ENCODE measurements around the gene VTN.

Gene VTN

GRCh38 chr17:28391401-28391800 lies 21.3 kb upstream of the VTN start:
- Histone ChIP-seq H3K36me3 (peaks cover 66 to 100% (median 85%) of the 10 kb centered on the region in 11 experiments), H3K4me1 (peaks cover 0 to 25% (median 6%) of the 10 kb centered on the region in 10 experiments; a peak in 10 of 20 replicates), H3K27ac (no peak overlapping the region), H3K4me2 (no peak overlapping the region), H3K9me3 (replicated peaks in 1 of 11) (no peaks in the 10 kb centered on the region), H3K9ac (no peak overlapping the region), H4K20me1 (no peaks in the 10 kb centered on the region; a peak in 3 of 22 replicates), H3K4me3 (no peak overlapping the region), H3K27me3 (no peaks in the 10 kb centered on the region)
- no peak for TF ChIP-seq Cebpa-rat (IDR thresholded peaks at IDR 0.05)

GRCh38 chr17:28390984-28391383 lies 20.9 kb upstream of the VTN start:
- no peak overlapping the region for H3K27ac ChIP-seq
- no peak overlapping the region for H3K4me3 ChIP-seq
- peaks cover 0 to 2% (median 0%) of the 10 kb centered on the region in 11 experiments; a peak in 4 of 22 replicates for H3K27me3 ChIP-seq
- no peak for TF ChIP-seq Cebpa-rat (IDR thresholded peaks at IDR 0.05)
- H3K9ac ChIP-seq: no peak overlapping the region
- H3K4me1 ChIP-seq: peaks cover 0 to 21% (median 4%) of the 10 kb centered on the region in 10 experiments; a peak in 10 of 20 replicates
- H3K36me3 ChIP-seq: peaks cover 63 to 100% (median 82%) of the 10 kb centered on the region in 11 experiments
- peaks cover 0 to 3% (median 0%) of the 10 kb centered on the region in 11 experiments; a peak in 4 of 22 replicates for H4K20me1 ChIP-seq
- H3K9me3 ChIP-seq (replicated peaks in 1 of 11): no peaks in the 10 kb centered on the region
- H3K4me2 ChIP-seq: no peak overlapping the region

- Histone ChIP-seq H3K4me3 (no peak overlapping the region), H3K9ac (no peak overlapping the region), H3K36me3 (peaks cover 59 to 98% (median 78%) of the 10 kb centered on the region in 11 experiments), H3K9me3 (replicated peaks in 1 of 11) (no peaks in the 10 kb centered on the region), H3K4me1 (peaks cover 0 to 20% (median 3%) of the 10 kb centered on the region in 10 experiments; a peak in 17 of 20 replicates), H3K27ac (no peak overlapping the region), H4K20me1 (peaks cover 0 to 6% (median 0%) of the 10 kb centered on the region in 11 experiments; a peak in 6 of 22 replicates), H3K27me3 (peaks cover 0 to 6% (median 3%) of the 10 kb centered on the region in 11 experiments; a peak in 13 of 22 replicates), H3K4me2 (no peak overlapping the region)
- no peak for TF ChIP-seq Cebpa-rat (IDR thresholded peaks at IDR 0.05)
These were observed 20.5 kb upstream of the VTN start for GRCh38 chr17:28390563-28390962.

- Histone ChIP-seq H3K9ac (no peak overlapping the region), H4K20me1 (peaks cover 0 to 10% (median 0%) of the 10 kb centered on the region in 11 experiments; a peak in 6 of 22 replicates), H3K4me1 (peaks cover 4 to 20% (median 7%) of the 10 kb centered on the region in 10 experiments; a peak in 19 of 20 replicates), H3K4me2 (no peak overlapping the region), H3K27me3 (peaks cover 0 to 11% (median 8%) of the 10 kb centered on the region in 11 experiments; a peak in 16 of 22 replicates), H3K9me3 (replicated peaks in 1 of 11) (no peaks in the 10 kb centered on the region), H3K36me3 (peaks cover 55 to 93% (median 74%) of the 10 kb centered on the region in 11 experiments), H3K4me3 (no peak overlapping the region), H3K27ac (no peak overlapping the region)
- no peak for TF ChIP-seq Cebpa-rat (IDR thresholded peaks at IDR 0.05)
These were observed 20.0 kb upstream of the VTN start for GRCh38 chr17:28390141-28390540.

GRCh38 chr17:28388106-28388505 lies 18.0 kb upstream of the VTN start:
- Histone ChIP-seq H3K27me3 (peaks cover 18 to 31% (median 27%) of the 10 kb centered on the region in 11 experiments), H3K9me3 (replicated peaks in 1 of 11) (no peaks in the 10 kb centered on the region), H3K36me3 (peaks cover 49 to 73% (median 57%) of the 10 kb centered on the region in 11 experiments), H3K27ac (no peak overlapping the region), H3K9ac (no peak overlapping the region), H4K20me1 (peaks cover 0 to 25% (median 4%) of the 10 kb centered on the region in 11 experiments; a peak in 6 of 22 replicates), H3K4me2 (no peak overlapping the region), H3K4me1 (peaks cover 17 to 24% (median 23%) of the 10 kb centered on the region in 10 experiments; a peak in 19 of 20 replicates), H3K4me3 (no peak overlapping the region)
- no peak for TF ChIP-seq Cebpa-rat (IDR thresholded peaks at IDR 0.05)

GRCh38 chr17:28386391-28386790 lies 16.3 kb upstream of the VTN start:
- Histone ChIP-seq H4K20me1 (peaks cover 0 to 39% (median 4%) of the 10 kb centered on the region in 11 experiments; a peak in 11 of 22 replicates), H3K27me3 (peaks cover 18 to 36% (median 29%) of the 10 kb centered on the region in 11 experiments), H3K4me3 (no peak overlapping the region), H3K9ac (no peak overlapping the region), H3K4me1 (peaks cover 17 to 24% (median 23%) of the 10 kb centered on the region in 10 experiments; a peak in 19 of 20 replicates), H3K36me3 (peaks cover 36 to 61% (median 45%) of the 10 kb centered on the region in 11 experiments), H3K4me2 (no peak overlapping the region), H3K9me3 (replicated peaks in 1 of 11) (no peaks in the 10 kb centered on the region), H3K27ac (no peak overlapping the region)
- TF ChIP-seq Cebpa-rat (IDR thresholded peaks at IDR 0.05): no peak

GRCh38 chr17:28385406-28385805 lies 15.3 kb upstream of the VTN start:
- Histone ChIP-seq H4K20me1 (peaks cover 0 to 48% (median 8%) of the 10 kb centered on the region in 11 experiments; a peak in 12 of 22 replicates), H3K4me3 (peak overlapping the region in 2 of 10 experiments; percentile 59 to 60; a peak in 4 of 20 replicates), H3K9me3 (replicated peaks in 1 of 11) (no peaks in the 10 kb centered on the region), H3K9ac (peak overlapping the region in 2 of 11 experiments; percentile 55 to 60; a peak in 3 of 22 replicates), H3K4me2 (peak overlapping the region; percentile 81 to 98 (median 94); a peak in 20 of 22 replicates), H3K36me3 (peaks cover 27 to 57% (median 40%) of the 10 kb centered on the region in 11 experiments), H3K4me1 (peaks cover 17 to 27% (median 25%) of the 10 kb centered on the region in 10 experiments; a peak in 19 of 20 replicates), H3K27me3 (peaks cover 18 to 36% (median 29%) of the 10 kb centered on the region in 11 experiments), H3K27ac (no peak overlapping the region)
- no peak for TF ChIP-seq Cebpa-rat (IDR thresholded peaks at IDR 0.05)

- H3K4me3 ChIP-seq: peak overlapping the region; percentile 52 to 70 (median 58)
- H4K20me1 ChIP-seq: peaks cover 0 to 52% (median 8%) of the 10 kb centered on the region in 11 experiments; a peak in 12 of 22 replicates
- TF ChIP-seq Cebpa-rat (IDR thresholded peaks at IDR 0.05): no peak
- no peaks in the 10 kb centered on the region for H3K9me3 ChIP-seq (replicated peaks in 1 of 11)
- H3K4me2 ChIP-seq: peak overlapping the region; percentile 81 to 98 (median 94)
- peaks cover 17 to 31% (median 29%) of the 10 kb centered on the region in 10 experiments; a peak in 19 of 20 replicates for H3K4me1 ChIP-seq
- H3K36me3 ChIP-seq: peaks cover 23 to 53% (median 36%) of the 10 kb centered on the region in 11 experiments
- peak overlapping the region in 9 of 11 experiments; percentile 55 to 76 (median 62); a peak in 12 of 22 replicates for H3K9ac ChIP-seq
- peaks cover 18 to 36% (median 29%) of the 10 kb centered on the region in 11 experiments for H3K27me3 ChIP-seq
- H3K27ac ChIP-seq: no peak overlapping the region
These were observed 14.9 kb upstream of the VTN start for GRCh38 chr17:28385037-28385400.

Data from BLaER1 treated with 17β-estradiol and CSF1 and Interleukin-3, amounts not matched to agents 10 nM and 100 nM (cell line).